HG03575 (cell line): ENCODE data around the gene SLIT3.
"Not testable (repeated sequence)": the region's sequence is repeated elsewhere in the genome, so short reads cannot be mapped to it uniquely, and the experiment has no call there.

Experiments
- ATAC-seq: cut with Tn5 transposase; IDR thresholded peaks from one replicate; pipeline ENCODE4 v1.9.1; 2021; ENCODE audit not compliant: unreplicated experiment, insufficient number of reproducible peaks, low FRiP score; ENCODE audit errors: extremely low read depth

SLIT3 gene

GRCh38 chr5:168661593-168662485 lies 639.1 kb downstream of the SLIT3 start:
- no peak for ATAC-seq

- ATAC-seq = no peak
These were observed 640.2 kb downstream of the SLIT3 start for GRCh38 chr5:168660691-168661090.

- no peak for ATAC-seq
These were observed 641.6 kb downstream of the SLIT3 start for GRCh38 chr5:168659286-168659847.

GRCh38 chr5:168658394-168658793 lies 642.5 kb downstream of the SLIT3 start:
- no peak for ATAC-seq

GRCh38 chr5:168656633-168657032 lies 644.3 kb downstream of the SLIT3 start:
- ATAC-seq = no peak

GRCh38 chr5:168655316-168655715 lies 645.6 kb downstream of the SLIT3 start:
- no peak for ATAC-seq

GRCh38 chr5:168654211-168654721 lies 646.7 kb downstream of the SLIT3 start:
- ATAC-seq = no peak

GRCh38 chr5:168653626-168654025 lies 647.3 kb downstream of the SLIT3 start:
- ATAC-seq = no peak

GRCh38 chr5:168651648-168652047 lies 649.3 kb downstream of the SLIT3 start:
- ATAC-seq = no peak

- no peak for ATAC-seq
These were observed 651.6 kb downstream of the SLIT3 start for GRCh38 chr5:168649306-168649705.

GRCh38 chr5:168648576-168648975 lies 652.4 kb downstream of the SLIT3 start:
- no peak for ATAC-seq

- no peak for ATAC-seq
These were observed 652.9 kb downstream of the SLIT3 start for GRCh38 chr5:168648016-168648415.

- ATAC-seq = no peak
These were observed 653.9 kb downstream of the SLIT3 start for GRCh38 chr5:168647083-168647482.

- no peak for ATAC-seq
These were observed 654.6 kb downstream of the SLIT3 start for GRCh38 chr5:168646335-168646734.

- ATAC-seq = no peak
These were observed 655.7 kb downstream of the SLIT3 start for GRCh38 chr5:168645195-168645594.

GRCh38 chr5:168642019-168642418 lies 658.9 kb downstream of the SLIT3 start:
- no peak for ATAC-seq

- not testable (repeated sequence) for ATAC-seq
These were observed 662.1 kb downstream of the SLIT3 start for GRCh38 chr5:168638846-168639245.

- ATAC-seq = no peak
These were observed 663.1 kb downstream of the SLIT3 start for GRCh38 chr5:168637793-168638192.

- ATAC-seq = no peak
These were observed 663.7 kb downstream of the SLIT3 start for GRCh38 chr5:168637281-168637680.

- ATAC-seq = not testable (repeated sequence)
These were observed 670.0 kb downstream of the SLIT3 start for GRCh38 chr5:168630958-168631357.
